HG03064 (cell line): ENCODE results near the gene KRT37.
"Not testable (repeated sequence)": the region's sequence is repeated elsewhere in the genome, so short reads cannot be mapped to it uniquely, and the experiment has no call there.

ENCODE experiments used
- ATAC-seq: cut with Tn5 transposase; IDR thresholded peaks from one replicate; pipeline ENCODE4 v1.9.1; 2021; ENCODE audit warnings: low read depth; ENCODE audit not compliant: unreplicated experiment

The KRT37 gene

DNA sequence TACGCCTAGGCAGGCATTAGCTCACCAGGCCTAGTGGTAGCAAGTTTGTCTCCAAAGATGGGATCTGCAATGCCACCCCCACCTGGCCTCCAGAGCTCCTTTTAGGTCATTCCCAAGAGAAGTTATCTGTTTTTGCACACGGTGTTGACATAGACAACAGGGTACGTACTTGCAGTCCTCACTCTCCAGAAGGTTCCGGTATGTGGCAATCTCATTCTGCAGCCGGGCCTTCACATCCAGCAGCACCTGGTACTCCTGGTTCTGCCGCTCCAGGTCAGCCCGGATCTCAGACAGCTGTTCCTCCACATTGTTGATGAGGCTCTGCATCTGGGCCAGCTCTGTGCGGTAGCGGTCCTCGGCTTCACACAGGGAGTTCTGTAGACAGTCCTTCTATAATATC, 17.2 kb downstream of the KRT37 start:
- no peak for ATAC-seq

DNA sequence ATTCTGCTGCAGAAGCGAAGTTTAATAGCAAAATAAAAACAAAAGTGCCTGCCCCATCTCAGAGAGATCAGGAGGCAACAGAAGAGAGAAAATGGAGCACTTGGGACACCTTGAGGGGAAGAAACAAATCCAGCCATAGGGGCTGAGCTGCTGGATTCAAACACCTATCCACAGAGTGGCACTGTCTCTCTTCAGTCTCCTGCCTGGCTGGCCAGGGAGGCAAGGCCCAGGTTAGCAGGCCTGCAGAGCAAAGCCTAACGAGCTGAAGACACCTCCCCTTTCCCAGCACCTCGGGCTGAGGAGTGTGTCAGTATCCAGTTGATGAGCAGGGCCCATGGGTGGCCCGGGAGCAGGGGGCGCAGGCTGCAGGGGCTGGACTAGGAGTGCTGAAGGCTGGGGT, 18.2 kb downstream of the KRT37 start:
- no peak for ATAC-seq

DNA sequence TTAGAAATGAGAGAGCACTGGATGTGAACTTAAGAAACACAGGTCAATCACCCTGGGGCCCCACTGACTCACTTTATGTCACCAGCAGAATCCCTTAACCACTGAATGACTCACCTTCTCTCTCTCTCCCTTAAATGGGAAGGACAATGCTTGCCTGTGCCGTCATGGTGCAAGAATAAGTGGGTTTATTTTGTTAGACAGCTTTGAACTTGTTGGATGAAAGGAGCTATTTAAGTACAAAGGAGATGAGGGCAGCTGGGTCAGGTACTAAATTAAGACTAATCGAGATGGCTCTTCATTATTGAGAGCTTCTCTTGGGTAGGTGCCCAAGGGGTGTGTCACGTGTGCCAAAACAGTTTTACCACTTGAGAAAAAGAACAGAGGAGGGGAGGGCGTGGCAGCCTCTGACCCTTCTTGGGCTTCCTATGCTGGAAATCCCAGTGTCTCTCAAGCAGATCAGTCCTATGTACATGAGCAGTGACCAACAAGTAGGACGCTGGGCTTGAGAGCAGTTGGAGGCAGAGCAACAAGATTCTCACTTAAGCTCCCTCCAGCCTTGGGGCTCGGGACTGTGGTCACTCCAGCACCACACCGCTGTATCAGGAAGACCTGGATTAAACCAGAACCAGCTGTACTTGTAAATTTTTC, 20.2 kb downstream of the KRT37 start:
- ATAC-seq = no peak

DNA sequence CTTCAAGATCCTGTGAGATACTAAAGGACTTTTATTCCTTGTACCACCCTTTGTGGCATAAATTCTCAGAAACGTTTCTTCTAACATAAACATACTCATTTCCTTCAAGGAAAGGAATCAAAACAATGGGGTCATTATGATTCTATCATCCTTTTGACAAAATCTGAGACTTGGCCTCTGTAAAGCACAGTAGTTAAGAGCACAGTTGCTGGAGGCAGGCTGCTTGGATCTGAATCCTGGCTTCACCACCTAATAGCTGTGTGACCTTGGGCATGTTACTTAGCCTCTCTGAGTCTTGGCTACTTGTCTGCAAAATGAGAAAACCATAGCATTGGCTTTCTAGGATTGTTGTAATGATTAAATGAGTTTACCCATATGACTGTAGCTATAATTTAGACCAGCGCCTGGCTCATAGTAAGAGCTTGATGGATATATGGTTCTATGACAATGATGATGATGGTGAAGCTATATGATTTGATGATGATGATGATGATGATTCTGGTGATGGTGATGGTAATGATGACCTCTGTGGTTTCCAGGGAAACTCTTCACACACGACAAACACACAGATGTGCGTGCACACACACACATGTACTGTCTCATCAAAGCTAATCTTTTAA, 20.9 kb downstream of the KRT37 start:
- no peak for ATAC-seq

GRCh38 chr17:41402161-41402560, 22.2 kb downstream of the KRT37 start:
- ATAC-seq = no peak

GRCh38 chr17:41396996-41397660, 27.3 kb downstream of the KRT37 start, which contains the start of gene KRT31:
Gene KRT31 (minus strand): TSS chr17:41397608. CDS start chr17:41397539, 69 bp downstream.
- no peak for ATAC-seq

- no peak for ATAC-seq
Observed at GRCh38 chr17:41396340-41396739, 28.0 kb downstream of the KRT37 start.

GRCh38 chr17:41395611-41396010, 28.8 kb downstream of the KRT37 start:
- ATAC-seq = no peak

DNA sequence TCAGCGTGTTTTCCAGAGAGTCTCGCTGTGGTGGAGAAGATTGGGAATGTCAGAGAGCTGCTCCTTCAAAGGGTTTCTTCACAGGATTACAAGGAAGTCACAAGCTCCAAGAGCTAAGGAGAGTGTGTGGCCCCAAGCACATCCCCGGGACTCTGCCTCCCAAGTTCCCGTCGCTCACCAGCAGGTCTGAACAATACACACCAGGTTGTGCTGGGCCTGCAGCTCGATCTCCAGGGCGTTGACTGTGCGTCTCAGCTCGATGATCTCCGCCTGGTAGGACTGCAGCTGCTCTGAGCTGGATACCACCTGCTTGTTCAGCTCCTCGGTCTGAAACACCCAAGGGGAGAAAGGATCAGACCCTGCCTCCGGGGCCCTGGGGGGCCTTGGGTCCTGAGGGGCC, 29.3 kb downstream of the KRT37 start:
- not testable (repeated sequence) for ATAC-seq

DNA sequence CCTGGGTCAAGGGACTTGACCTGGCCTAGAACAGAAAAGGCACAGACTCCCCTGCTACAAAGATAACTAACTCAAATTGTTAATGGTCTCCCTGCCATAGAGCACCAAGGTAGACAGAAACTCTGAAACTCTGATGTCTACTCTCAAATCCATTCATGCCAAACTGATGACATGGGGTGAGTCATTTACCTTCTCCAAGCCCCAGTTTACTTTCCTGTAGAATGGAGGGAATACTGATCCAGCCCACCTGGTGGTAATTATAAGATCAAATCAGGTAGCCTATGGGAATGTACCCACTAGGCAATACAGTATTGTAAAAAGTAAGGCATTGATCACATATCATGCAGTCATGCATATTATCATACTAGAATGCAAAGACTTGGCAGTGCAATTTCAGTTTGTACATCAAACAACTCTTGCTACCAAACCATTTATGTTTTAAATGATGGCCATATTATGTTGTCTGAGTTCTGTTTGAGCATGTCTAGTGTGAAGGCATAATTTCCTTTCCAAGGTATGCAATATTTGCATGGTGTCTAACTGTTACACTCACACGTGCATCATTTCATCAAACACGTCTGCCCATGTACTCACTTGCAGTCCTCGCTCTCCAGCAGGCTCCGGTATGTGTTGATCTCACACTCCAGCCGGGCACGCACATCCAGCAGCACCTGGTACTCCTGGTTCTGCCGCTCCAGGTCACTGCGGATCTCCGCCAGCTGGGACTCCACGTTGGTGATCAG, 30.0 kb downstream of the KRT37 start:
- no peak for ATAC-seq

DNA sequence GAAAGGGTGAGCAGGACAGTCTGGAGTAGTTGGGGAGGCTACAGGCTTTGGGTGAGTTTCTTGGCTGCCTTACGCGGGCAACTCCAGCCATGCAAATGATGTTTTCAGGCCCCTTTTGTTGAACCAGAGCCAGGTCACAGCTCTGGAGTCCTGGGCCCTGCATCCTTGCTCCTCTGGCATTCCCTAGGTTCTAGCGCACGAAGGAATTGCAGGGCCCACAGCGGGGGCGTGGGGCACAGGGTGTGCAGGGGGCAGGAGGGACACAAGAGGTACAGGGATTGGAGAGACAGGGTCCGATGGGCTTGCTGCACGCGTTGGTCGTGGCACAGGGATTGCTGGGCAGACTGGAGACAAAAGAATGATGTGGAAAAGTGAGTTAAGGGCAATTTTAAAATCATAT, 30.6 kb downstream of the KRT37 start:
- ATAC-seq = no peak

DNA sequence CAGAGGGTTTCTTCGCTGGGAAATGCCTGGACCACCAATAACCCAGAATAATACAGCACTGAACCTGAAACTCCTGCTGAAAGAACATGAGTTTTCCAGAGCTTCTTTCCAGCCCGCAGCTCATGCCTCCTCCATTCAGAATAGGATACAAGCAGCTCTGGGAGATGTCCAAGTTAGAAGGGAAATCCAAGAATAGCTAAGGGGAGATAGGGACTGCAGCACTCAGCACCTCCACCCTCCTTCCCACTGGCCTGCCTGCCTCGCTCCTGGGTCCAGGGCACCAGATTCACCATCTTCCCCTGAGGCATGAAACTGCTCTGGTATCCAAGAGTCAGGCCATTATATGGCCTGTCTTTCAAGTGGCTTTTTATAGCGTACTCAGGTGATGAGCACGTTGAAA, 31.1 kb downstream of the KRT37 start:
- no peak for ATAC-seq

DNA sequence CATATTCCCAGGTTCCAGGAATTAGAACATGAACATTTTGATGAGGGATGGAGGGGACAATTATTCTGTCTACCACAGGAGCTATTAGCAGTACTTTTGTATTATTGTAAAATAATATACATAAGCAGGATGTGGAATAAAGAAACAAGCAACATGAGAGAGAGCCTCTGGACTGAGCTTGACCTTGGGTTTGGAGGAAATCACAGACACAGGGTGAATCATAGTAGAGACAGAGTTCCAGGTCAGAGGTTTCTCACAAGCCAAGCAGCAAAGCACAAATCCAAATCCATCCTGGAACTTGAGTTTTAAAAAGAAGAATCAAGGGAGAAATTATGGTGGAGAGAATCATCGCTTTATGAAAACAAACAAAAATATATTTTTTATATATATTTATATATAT, 32.1 kb downstream of the KRT37 start:
- ATAC-seq = no peak

DNA sequence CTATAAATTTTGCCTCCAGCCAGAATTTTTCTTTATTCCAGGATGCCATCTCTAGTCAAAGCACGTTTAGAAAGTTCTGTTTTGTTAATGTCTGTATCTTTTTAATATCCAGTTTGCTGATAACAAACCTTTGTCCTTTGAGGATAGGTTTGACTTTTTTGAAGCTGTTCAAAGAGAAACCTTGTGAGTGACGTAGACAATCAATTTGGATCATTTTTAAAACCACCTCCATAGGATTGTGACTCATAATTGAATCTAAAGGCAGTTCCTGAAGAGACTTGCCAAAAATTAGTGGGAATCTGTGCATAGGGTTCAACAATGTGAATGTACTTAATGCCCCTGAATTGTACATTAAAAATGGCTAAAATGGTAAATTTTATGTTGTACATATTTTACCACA, 32.9 kb downstream of the KRT37 start:
- ATAC-seq = no peak

GRCh38 chr17:41390411-41390938, 33.9 kb downstream of the KRT37 start:
- ATAC-seq = no peak

- ATAC-seq = no peak
Observed at GRCh38 chr17:41387670-41388069, 36.7 kb downstream of the KRT37 start.

- ATAC-seq = no peak
Observed at GRCh38 chr17:41386227-41386626, 38.2 kb downstream of the KRT37 start.

GRCh38 chr17:41383690-41384089, 40.7 kb downstream of the KRT37 start:
- ATAC-seq = no peak

- no peak for ATAC-seq
Observed at GRCh38 chr17:41382394-41382793, 42.0 kb downstream of the KRT37 start.

DNA sequence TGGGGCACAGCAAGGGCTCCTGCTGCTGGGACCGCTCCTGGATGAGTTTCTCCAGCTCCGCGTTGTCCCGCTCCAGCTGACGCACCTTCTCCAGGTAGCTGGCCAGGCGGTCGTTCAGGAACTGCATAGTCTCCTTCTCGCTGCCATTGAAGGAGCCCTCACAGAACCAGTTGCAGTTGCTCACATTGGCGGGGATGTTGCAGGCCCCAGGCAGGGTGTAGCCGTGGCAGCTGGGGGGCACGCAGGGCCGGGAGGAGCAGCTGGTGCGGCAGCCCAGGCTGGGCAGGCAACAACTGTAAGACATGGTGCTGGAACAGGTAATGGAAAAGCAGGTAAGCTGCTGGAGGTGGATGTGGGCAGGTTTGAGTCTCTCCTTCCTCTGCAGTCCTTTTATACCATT, 42.4 kb downstream of the KRT37 start, which contains the start of gene KRT34:
Gene KRT34, minus strand, starts transcription at position 364 of the 400 bp plus-strand sequence. Its CDS starts 60 bp downstream, at position 304.
- ATAC-seq = not testable (repeated sequence)

DNA sequence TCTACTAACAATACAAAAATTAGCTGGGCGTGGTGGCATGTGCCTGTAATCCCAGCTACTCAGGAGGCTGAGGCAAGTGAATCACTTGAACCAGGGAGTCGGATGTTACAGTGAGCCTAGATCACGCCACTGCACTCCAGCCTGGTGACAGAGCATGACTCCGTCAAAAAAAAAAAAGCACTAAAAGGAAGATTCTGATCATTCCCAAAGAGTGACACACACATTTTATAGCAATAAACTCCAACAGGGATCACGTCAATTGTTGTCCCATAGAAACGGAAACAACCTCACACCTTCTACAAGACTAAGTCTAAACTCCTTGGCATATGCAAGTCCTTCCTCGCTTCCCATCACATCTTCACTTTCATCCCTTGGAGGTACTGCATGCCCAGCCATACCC, 44.3 kb downstream of the KRT37 start:
- ATAC-seq = not testable (repeated sequence)
